SK-N-SH treated with all-trans-retinoic acid at 6 μM for 48 hours (cell line): ENCODE results near the gene NFYC.

ENCODE experiments used
- ARNTL ChIP-seq: fragments of 450-650 bp; formaldehyde crosslinking; IDR thresholded peaks from 2 replicates; pipeline ENCODE4 v1.5.0; 2020; ENCODE audit warnings: low read depth, mild to moderate bottlenecking, moderate library complexity, borderline replicate concordance
- ESRRG ChIP-seq: fragments of 250-450 bp; sonication (Bioruptor Pico); IDR thresholded peaks from 2 replicates; pipeline ENCODE4 v1.6.1; 2021; ENCODE audit warnings: mild to moderate bottlenecking
- ISL1 ChIP-seq: fragments of 250-450 bp; sonication (Bioruptor Pico); IDR thresholded peaks from 2 replicates; pipeline ENCODE4 v2.1.2; 2022; ENCODE audit warnings: mild to moderate bottlenecking, moderate library complexity
- TCF4 ChIP-seq: fragments of 250-450 bp; sonication (Bioruptor Pico); IDR thresholded peaks from 2 replicates; pipeline ENCODE4 v1.8.0; 2021; ENCODE audit warnings: mild to moderate bottlenecking, moderate library complexity, borderline replicate concordance
- ZFP3 ChIP-seq: fragments of 250-450 bp; sonication (Bioruptor Pico); IDR thresholded peaks from 2 replicates; pipeline ENCODE4 v1.5.0; 2020; ENCODE audit warnings: mild to moderate bottlenecking, moderate library complexity
- ZNF565 ChIP-seq: fragments of 450-650 bp; formaldehyde crosslinking; conservative IDR thresholded peaks from 2 replicates; pipeline ENCODE4 v1.5.0; 2020; ENCODE audit warnings: low read depth, mild to moderate bottlenecking, moderate library complexity
- TF ChIP-seq, protein P1 (sequence below): fragments of 250-450 bp; sonication (Bioruptor Pico); IDR thresholded peaks from 2 replicates; pipeline ENCODE4 v1.5.0; 2020; ENCODE audit warnings: mild to moderate bottlenecking, moderate library complexity
- TF ChIP-seq, protein P2 (sequence below): fragments of 250-450 bp; sonication (Bioruptor Pico); IDR thresholded peaks from 2 replicates; pipeline ENCODE4 v1.8.0; 2020; ENCODE audit warnings: mild to moderate bottlenecking, moderate library complexity, borderline replicate concordance
- TF ChIP-seq, protein P3 (sequence below): fragments of 250-450 bp; sonication (Bioruptor Pico); IDR thresholded peaks from 2 replicates; pipeline ENCODE4 v1.5.1; 2021; ENCODE audit warnings: mild to moderate bottlenecking, moderate library complexity

DNA sequence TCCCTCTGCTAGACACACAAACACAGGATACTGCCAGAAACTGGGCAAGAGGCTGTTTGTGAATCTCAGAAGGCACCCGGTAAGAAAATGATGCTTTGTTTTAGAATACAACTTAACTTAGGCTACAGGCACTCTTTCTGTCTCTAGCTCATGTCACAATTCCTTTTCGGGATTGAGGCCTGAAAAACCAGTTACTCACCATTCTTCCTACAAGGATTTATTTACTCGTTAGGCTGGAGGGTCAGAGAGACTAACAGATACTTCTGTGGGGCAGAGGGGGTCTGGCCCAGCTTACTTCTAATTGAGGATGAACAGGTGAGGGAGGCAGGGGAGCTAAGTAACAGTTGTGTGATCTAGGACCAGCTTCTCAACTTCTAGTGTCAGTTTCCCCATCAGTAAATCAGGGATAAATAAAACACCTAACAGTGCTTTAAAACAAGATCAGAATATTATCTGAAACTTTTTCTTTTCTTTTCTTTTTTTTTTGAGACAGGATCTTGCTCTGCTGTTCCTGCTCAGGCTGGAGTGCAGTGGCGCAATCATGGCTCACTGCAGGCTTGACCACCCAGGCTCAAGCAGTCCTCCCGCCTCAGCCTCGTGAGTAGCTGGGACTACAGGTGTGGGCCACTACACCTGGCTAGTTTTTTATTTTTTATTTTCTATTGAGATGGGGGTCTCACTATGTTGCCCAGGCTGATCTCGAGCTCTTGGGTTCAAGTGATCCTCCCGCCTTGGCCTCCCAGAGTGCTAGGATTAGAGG lies 31.9 kb downstream of the NFYC start:
- no peak for TF ChIP-seq ISL1
- TF ChIP-seq, protein P1, sequence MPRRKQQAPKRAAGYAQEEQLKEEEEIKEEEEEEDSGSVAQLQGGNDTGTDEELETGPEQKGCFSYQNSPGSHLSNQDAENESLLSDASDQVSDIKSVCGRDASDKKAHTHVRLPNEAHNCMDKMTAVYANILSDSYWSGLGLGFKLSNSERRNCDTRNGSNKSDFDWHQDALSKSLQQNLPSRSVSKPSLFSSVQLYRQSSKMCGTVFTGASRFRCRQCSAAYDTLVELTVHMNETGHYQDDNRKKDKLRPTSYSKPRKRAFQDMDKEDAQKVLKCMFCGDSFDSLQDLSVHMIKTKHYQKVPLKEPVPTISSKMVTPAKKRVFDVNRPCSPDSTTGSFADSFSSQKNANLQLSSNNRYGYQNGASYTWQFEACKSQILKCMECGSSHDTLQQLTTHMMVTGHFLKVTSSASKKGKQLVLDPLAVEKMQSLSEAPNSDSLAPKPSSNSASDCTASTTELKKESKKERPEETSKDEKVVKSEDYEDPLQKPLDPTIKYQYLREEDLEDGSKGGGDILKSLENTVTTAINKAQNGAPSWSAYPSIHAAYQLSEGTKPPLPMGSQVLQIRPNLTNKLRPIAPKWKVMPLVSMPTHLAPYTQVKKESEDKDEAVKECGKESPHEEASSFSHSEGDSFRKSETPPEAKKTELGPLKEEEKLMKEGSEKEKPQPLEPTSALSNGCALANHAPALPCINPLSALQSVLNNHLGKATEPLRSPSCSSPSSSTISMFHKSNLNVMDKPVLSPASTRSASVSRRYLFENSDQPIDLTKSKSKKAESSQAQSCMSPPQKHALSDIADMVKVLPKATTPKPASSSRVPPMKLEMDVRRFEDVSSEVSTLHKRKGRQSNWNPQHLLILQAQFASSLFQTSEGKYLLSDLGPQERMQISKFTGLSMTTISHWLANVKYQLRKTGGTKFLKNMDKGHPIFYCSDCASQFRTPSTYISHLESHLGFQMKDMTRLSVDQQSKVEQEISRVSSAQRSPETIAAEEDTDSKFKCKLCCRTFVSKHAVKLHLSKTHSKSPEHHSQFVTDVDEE (CRISPR knock-in tag), result no peak
- TF ChIP-seq, protein P2, sequence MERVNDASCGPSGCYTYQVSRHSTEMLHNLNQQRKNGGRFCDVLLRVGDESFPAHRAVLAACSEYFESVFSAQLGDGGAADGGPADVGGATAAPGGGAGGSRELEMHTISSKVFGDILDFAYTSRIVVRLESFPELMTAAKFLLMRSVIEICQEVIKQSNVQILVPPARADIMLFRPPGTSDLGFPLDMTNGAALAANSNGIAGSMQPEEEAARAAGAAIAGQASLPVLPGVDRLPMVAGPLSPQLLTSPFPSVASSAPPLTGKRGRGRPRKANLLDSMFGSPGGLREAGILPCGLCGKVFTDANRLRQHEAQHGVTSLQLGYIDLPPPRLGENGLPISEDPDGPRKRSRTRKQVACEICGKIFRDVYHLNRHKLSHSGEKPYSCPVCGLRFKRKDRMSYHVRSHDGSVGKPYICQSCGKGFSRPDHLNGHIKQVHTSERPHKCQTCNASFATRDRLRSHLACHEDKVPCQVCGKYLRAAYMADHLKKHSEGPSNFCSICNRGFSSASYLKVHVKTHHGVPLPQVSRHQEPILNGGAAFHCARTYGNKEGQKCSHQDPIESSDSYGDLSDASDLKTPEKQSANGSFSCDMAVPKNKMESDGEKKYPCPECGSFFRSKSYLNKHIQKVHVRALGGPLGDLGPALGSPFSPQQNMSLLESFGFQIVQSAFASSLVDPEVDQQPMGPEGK (CRISPR knock-in tag), result no peak
- TF ChIP-seq ARNTL (CRISPR knock-in tag), result no peak
- TF ChIP-seq, protein P3, sequence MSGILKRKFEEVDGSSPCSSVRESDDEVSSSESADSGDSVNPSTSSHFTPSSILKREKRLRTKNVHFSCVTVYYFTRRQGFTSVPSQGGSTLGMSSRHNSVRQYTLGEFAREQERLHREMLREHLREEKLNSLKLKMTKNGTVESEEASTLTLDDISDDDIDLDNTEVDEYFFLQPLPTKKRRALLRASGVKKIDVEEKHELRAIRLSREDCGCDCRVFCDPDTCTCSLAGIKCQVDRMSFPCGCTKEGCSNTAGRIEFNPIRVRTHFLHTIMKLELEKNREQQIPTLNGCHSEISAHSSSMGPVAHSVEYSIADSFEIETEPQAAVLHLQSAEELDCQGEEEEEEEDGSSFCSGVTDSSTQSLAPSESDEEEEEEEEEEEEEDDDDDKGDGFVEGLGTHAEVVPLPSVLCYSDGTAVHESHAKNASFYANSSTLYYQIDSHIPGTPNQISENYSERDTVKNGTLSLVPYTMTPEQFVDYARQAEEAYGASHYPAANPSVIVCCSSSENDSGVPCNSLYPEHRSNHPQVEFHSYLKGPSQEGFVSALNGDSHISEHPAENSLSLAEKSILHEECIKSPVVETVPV (CRISPR knock-in tag), result no peak
- no peak for TF ChIP-seq ZNF565 (CRISPR knock-in tag)
- TF ChIP-seq ZFP3 (CRISPR knock-in tag), result no peak
- TF ChIP-seq ESRRG (CRISPR knock-in tag), result no peak
- TF ChIP-seq TCF4 (CRISPR knock-in tag), result no peak
